NCI-H2107 treated with DMSO at 0.1 percent for 48 hours (cell line): ENCODE results near the gene SLC35G2.
"Not testable (repeated sequence)": the region's sequence is repeated elsewhere in the genome, so short reads cannot be mapped to it uniquely, and the experiment has no call there.

ENCODE experiments used
- DNase-seq: peaks from one replicate; lab custom pipeline; 2025; ENCODE audit not compliant: unreplicated experiment; lab: John Stamatoyannopoulos, UW

SLC35G2 gene

GRCh38 chr3:136885357-136886213, 66.7 kb downstream of the SLC35G2 start:
- DNase-seq, result no peak

- DNase-seq, result no peak
Measured at GRCh38 chr3:136889947-136890346, 71.0 kb downstream of the SLC35G2 start.

DNA sequence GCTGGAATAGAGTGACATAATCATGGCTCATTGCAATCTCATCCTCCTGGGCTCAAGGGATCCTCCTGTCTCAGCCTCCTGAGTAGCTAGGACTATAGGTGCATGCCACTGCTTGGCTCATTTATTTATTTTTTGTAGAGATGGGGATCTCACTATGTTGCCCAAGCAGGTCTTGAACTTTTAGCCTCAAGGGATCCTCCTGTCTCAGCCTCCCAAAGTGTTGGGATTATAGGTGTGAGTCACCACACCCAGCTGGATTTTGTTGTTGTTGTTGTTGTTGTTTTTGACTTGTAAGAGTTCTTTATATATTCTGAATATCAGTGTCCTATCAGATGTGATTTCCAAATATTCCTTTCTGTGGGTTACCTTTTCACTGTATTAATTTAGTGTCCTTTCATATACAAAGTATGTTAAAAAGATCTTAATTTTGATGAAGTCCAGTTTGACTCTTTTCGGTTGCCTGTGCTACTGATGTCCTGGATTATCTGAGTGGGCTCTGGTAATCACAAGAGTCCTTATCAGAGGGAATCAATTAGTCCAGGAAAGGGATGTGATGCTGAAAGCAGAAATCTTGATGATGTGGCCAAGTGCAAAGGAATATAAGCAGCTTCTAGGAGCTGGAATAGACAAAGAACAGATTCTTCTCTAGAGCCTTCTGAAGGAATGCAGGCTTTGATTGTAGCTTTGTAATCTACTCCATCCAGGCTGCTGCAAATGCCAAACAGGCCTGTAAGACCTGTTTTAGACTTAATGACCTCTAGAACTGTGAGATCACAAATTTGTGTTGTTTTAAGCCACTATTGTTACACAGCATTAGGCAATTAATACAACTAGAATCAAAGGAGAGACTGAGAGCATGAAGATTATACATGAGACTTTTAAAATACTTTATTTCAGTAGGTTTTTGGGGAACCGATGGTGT, 73.3 kb downstream of the SLC35G2 start:
- no peak for DNase-seq

DNA sequence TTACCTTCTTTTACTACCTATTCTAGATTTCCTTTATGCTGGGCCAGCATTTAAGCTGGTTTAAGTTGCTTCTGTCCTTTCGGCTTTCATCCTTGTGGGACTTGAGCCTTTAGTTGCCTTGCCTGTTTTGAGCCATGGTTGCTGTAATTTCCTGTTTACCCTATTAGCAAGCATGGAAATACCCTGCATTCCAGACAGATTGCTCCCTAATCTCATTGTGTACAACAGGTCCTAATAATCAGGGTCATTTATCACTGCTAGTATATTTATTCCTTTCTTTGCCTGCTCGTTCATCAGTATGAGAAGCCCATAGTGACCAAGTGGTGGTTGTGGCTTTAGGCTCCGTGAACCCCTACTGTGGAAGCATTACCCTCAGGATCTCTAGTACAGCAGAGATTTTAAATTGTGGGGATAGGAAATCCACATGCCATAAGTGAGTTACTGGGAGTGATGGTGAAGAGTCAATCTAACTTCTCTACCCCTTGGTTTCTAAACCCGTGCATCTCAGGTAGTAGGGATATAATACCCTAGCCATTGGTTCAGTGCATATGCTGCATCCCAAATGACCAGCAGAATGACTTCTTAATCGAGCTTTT, 75.0 kb downstream of the SLC35G2 start:
- no peak for DNase-seq

DNA sequence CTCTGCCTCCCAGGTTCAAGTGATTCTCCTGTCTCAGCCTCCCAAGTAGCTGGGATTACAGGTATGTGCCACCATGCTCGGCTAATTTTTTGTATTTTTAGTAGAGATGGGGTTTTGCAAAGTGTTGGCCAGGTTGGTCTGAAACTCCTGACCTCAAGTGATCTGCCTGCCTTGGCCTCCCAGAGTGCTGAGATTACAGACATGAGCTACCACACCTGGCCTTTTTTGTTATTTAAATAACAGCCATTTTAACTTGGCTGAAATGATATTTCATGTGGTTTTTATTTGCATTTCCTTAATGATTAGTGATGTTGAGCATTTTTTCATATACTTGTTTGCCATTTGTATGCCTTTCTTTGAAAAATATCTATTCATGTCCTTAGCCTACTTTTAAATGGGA, 78.2 kb downstream of the SLC35G2 start:
- not testable (repeated sequence) for DNase-seq

DNA sequence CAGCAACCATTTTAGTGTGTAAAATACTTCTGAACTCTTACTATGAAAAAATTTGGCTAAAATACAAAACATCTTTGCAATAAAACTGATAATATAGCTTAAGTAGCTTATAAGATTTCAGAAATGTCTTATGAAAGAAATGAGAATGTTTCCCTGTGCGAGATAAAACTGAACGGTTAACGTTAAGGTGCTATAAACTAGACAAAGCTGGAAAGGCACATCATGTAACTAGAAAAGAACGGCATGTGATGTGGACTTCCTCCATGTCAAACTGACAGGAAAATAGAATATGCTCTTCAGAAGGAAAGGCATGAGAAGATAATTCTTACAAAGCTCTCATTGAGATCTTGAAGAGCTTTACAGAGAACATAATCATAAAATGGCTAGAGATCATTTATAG, 79.6 kb downstream of the SLC35G2 start:
- DNase-seq, result no peak

DNA sequence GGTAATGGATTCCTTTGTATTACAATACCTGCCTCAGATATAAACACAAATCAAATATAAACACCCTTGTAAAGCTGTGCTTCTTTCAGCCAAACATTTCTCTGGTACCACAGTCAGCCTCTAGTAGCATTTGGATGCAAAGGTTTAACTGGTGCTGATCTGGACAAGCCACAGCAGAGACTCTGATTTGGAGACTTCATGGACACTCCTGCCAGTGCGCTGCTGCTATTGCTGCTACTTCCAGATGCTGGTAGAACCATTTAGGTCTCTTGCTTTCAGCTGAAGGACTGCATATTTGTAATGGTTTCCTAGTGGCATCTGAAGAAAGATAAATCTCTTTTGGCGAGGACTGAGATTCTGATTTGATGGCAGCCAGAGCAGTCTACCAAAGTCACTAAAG, 80.0 kb downstream of the SLC35G2 start:
- no peak for DNase-seq

GRCh38 chr3:136899622-136900158, 80.8 kb downstream of the SLC35G2 start:
- no peak for DNase-seq

- not testable (repeated sequence) for DNase-seq
Measured at GRCh38 chr3:136900694-136901093, 81.8 kb downstream of the SLC35G2 start.

GRCh38 chr3:136901391-136901790, 82.5 kb downstream of the SLC35G2 start:
- DNase-seq, result no peak

DNA sequence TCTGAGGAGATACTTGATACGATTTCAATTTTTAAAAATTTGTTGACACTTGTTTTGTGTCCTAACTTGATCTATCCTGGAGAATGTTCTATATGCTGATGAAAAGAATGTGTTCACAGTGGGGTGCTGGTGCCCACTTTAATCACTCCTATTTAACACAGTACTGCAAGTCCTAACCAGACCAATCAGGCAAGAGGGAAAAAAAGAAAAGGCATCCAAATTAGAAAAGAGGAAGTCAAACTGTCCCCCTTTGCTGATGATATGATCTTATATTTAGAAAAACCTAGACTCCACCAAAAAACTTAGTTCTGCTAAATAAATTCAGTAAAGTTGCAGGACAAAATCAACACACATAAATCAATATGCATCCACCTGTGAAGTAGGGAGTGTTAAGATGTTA, 83.6 kb downstream of the SLC35G2 start:
- not testable (repeated sequence) for DNase-seq

DNA sequence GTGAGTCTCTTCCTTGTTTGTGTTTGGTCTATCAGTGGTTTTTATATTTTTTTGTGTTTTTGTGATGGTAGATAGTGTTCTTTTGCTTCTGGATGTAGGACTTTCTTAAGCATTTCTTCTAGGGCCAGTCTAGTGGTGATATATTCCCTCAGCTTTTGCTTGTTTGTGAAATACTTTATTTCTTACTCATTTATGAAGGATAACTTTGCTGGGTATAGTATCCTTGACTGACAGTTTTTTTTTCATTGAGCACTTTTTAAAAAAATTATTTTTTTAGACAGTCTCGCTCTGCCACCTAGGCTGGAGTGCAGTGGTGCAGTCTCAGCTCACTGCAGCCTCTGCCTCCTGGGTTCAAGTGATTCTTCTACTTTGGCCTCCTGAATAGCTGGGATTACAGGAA, 85.0 kb downstream of the SLC35G2 start:
- no peak for DNase-seq

- no peak for DNase-seq
Measured at GRCh38 chr3:136904746-136905145, 85.8 kb downstream of the SLC35G2 start.
